H9 (cell line): ENCODE measurements around the gene CORIN. TPM values are rescaled to one million over a fixed set of nuclear protein-coding genes. Genes with fewer than 3 reads are reported as not detected.

Experiments used
- DNase-seq: peaks from one replicate; pipeline ENCODE4 v3.0.0-alpha.2; 2017
- H2AFZ ChIP-seq: one replicate; pipeline ENCODE4 v1.6.1; 2013; ENCODE audit warnings: mild to moderate bottlenecking, low read length, control low read depth, moderate library complexity
- H2AK5ac ChIP-seq: 2 replicates; pipeline ENCODE4 v1.6.1; 2013; ENCODE audit warnings: low read length, control low read depth, mixed read lengths; ENCODE audit not compliant: insufficient read length
- H2BK120ac ChIP-seq: one replicate; pipeline ENCODE4 v1.6.1; 2013; ENCODE audit warnings: low read depth, mild to moderate bottlenecking, low read length, control low read depth, inconsistent platforms; ENCODE audit not compliant: poor library complexity, severe bottlenecking
- H2BK12ac ChIP-seq: 2 replicates; pipeline ENCODE4 v1.6.1; 2013; ENCODE audit warnings: low read length, control low read depth, mixed read lengths, low read depth; ENCODE audit not compliant: insufficient read length
- H2BK15ac ChIP-seq: 2 replicates; pipeline ENCODE4 v1.6.1; 2013; ENCODE audit warnings: low read depth, low read length, control low read depth
- H2BK20ac ChIP-seq: one replicate; pipeline ENCODE4 v1.6.1; 2013; ENCODE audit warnings: low read depth, mild to moderate bottlenecking, low read length, control low read depth, inconsistent platforms; ENCODE audit not compliant: poor library complexity, severe bottlenecking
- H2BK5ac ChIP-seq: 2 replicates; pipeline ENCODE4 v1.6.1; 2013; ENCODE audit warnings: low read length, control low read depth, mixed read lengths; ENCODE audit not compliant: insufficient read length
- H3K14ac ChIP-seq: 2 replicates; pipeline ENCODE4 v1.6.1; 2013; ENCODE audit warnings: low read length, control low read depth; ENCODE audit not compliant: insufficient read depth
- H3K18ac ChIP-seq: 2 replicates; pipeline ENCODE4 v1.6.1; 2013; ENCODE audit warnings: low read depth, mild to moderate bottlenecking, mixed read lengths, low read length, control low read depth; ENCODE audit not compliant: insufficient read length
- H3K23ac ChIP-seq: 2 replicates; pipeline ENCODE4 v1.6.1; 2013; ENCODE audit warnings: low read length, control low read depth, mixed read lengths, low read depth; ENCODE audit not compliant: insufficient read length
- H3K23me2 ChIP-seq: 2 replicates; pipeline ENCODE4 v1.6.1; 2013; ENCODE audit warnings: low read depth, mild to moderate bottlenecking, mixed read lengths, low read length, control low read depth; ENCODE audit not compliant: insufficient read length, poor library complexity, severe bottlenecking
- H3K27ac ChIP-seq: 2 replicates; pipeline ENCODE4 v1.5.1; 2013; ENCODE audit warnings: low read length, control low read depth, mixed read lengths, low read depth; ENCODE audit not compliant: insufficient read length
- H3K27me3 ChIP-seq: 2 replicates; pipeline ENCODE4 v1.6.1; 2013; ENCODE audit warnings: low read length, control low read depth, inconsistent platforms; ENCODE audit not compliant: insufficient read depth
- H3K4ac ChIP-seq: 2 replicates; pipeline ENCODE4 v1.6.1; 2013; ENCODE audit warnings: low read depth, mild to moderate bottlenecking, control low read depth, inconsistent platforms, low read length, moderate library complexity
- H3K4me1 ChIP-seq: 2 replicates; pipeline ENCODE4 v1.6.1; 2013; ENCODE audit warnings: low read length, control low read depth, inconsistent platforms; ENCODE audit not compliant: insufficient read depth
- H3K4me2 ChIP-seq: 2 replicates; pipeline ENCODE4 v1.6.1; 2013; ENCODE audit warnings: low read length, control low read depth, mixed read lengths; ENCODE audit not compliant: insufficient read length, insufficient read depth
- H3K56ac ChIP-seq: 2 replicates; pipeline ENCODE4 v1.6.1; 2013; ENCODE audit warnings: low read depth, mild to moderate bottlenecking, mixed read lengths, low read length, control low read depth; ENCODE audit not compliant: insufficient read length
- H3K79me1 ChIP-seq: 2 replicates; pipeline ENCODE4 v1.6.1; 2013; ENCODE audit warnings: low read depth, mild to moderate bottlenecking, moderate library complexity, low read length, control low read depth, inconsistent platforms; ENCODE audit not compliant: insufficient read depth, poor library complexity, severe bottlenecking
- H3K79me2 ChIP-seq: 2 replicates; pipeline ENCODE4 v1.6.1; 2013; ENCODE audit warnings: low read length, control low read depth, inconsistent platforms; ENCODE audit not compliant: insufficient read depth
- H3K9ac ChIP-seq: 2 replicates; pipeline ENCODE4 v1.6.1; 2013; ENCODE audit warnings: low read length, control low read depth, mixed read lengths; ENCODE audit not compliant: insufficient read length; ENCODE audit errors: extremely low read depth
- H3K9me3 ChIP-seq: one replicate; pipeline ENCODE4 v1.6.1; 2013; ENCODE audit warnings: low read depth, low read length, inconsistent platforms; ENCODE audit not compliant: control insufficient read depth
- H3T11ph ChIP-seq: one replicate; pipeline ENCODE4 v1.6.1; 2013; ENCODE audit warnings: mild to moderate bottlenecking, low read length, control low read depth, inconsistent platforms
- H4K20me1 ChIP-seq: one replicate; pipeline ENCODE4 v1.6.1; 2013; ENCODE audit not compliant: control insufficient read depth, insufficient read length, insufficient read depth
- H4K5ac ChIP-seq: 2 replicates; pipeline ENCODE4 v1.6.1; 2013; ENCODE audit warnings: low read depth, mild to moderate bottlenecking, mixed read lengths, low read length, control low read depth; ENCODE audit not compliant: insufficient read length
- H4K8ac ChIP-seq: replicated peaks from 2 replicates; pipeline ENCODE4 v1.6.1; 2013; ENCODE audit warnings: low read length, control low read depth, mixed read lengths, low read depth; ENCODE audit not compliant: insufficient read length
- H4K91ac ChIP-seq: 2 replicates; pipeline ENCODE4 v1.6.1; 2013; ENCODE audit warnings: low read depth, mild to moderate bottlenecking, moderate library complexity, mixed read lengths, low read length, control low read depth; ENCODE audit not compliant: insufficient read length
- H3K27ac Mint-ChIP-seq, 3 experiments: 2 replicates in 2 of 3; 3 replicates in 1 of 3; pipeline ENCODE4 v1.8.0; 2020 to 2021; ENCODE audit warnings: mixed read lengths in 3 of 3, mild to moderate bottlenecking in 1 of 3, moderate library complexity in 1 of 3
- H3K27me3 Mint-ChIP-seq: 2 replicates; pipeline ENCODE4 v1.8.0; 2021; ENCODE audit warnings: low read depth, mild to moderate bottlenecking, moderate library complexity, mixed read lengths
- H3K36me3 Mint-ChIP-seq, 3 experiments: 2 replicates in 2 of 3; 3 replicates in 1 of 3; pipeline ENCODE4 v1.8.0; 2020 to 2021; ENCODE audit warnings: low read depth in 3 of 3, mixed read lengths in 3 of 3; ENCODE audit not compliant: insufficient read depth in 1 of 3
- H3K4me1 Mint-ChIP-seq, 2 experiments: 2 replicates each; pipeline ENCODE4 v1.8.0; 2020; ENCODE audit warnings: mixed read lengths in 2 of 2
- H3K4me3 Mint-ChIP-seq, 2 experiments: 2 replicates in 1 of 2; 3 replicates in 1 of 2; pipeline ENCODE4 v1.8.0; 2020 to 2021; ENCODE audit warnings: mild to moderate bottlenecking in 2 of 2, mixed read lengths in 2 of 2, moderate library complexity in 1 of 2
- H3K9me3 Mint-ChIP-seq, 2 experiments: 2 replicates in 1 of 2; 3 replicates in 1 of 2; pipeline ENCODE4 v1.8.0; 2020; ENCODE audit warnings: mild to moderate bottlenecking in 2 of 2, mixed read lengths in 2 of 2, moderate library complexity in 1 of 2
- CTCF ChIP-seq: fragments of 200-600 bp; sonication (generic); conservative IDR thresholded peaks from 3 replicates; pipeline ENCODE4 v1.8.0; 2021; ENCODE audit warnings: antibody characterized with exemption, mild to moderate bottlenecking
- total RNA-seq: library from RNA; stranded (reverse); gene quantifications from 2 replicates; pipeline ENCODE4 v1.2.1, GENCODE V29; 2021

CORIN gene
- total RNA-seq, 1 experiment from 2014 or later: 0.39 TPM

- no peak overlapping the region for H2AFZ ChIP-seq
- H3K9me3 ChIP-seq: no peaks in the 10 kb centered on the region
- H4K91ac ChIP-seq: no peak overlapping the region
- no peak for DNase-seq
- no peak overlapping the region for H4K8ac ChIP-seq
- no peak for TF ChIP-seq CTCF
- H2AK5ac ChIP-seq: no peak overlapping the region
- peaks cover 5% of the 10 kb centered on the region in 2 experiments; a peak in 3 of 4 replicates for H3K4me1 Mint-ChIP-seq
- H3K9me3 Mint-ChIP-seq: peaks cover 21 to 26% of the 10 kb centered on the region in 2 experiments
- peaks cover 10 to 18% (median 16%) of the 10 kb centered on the region in 3 experiments; a peak in 5 of 7 replicates for H3K36me3 Mint-ChIP-seq
- no peak overlapping the region for H4K5ac ChIP-seq
- H3K4ac ChIP-seq: no peak overlapping the region
- no peaks in the 10 kb centered on the region for H3K23me2 ChIP-seq
- H3T11ph ChIP-seq: no peak overlapping the region
- no peaks in the 10 kb centered on the region for H3K27me3 ChIP-seq
- no peak overlapping the region for H2BK20ac ChIP-seq
- no peak overlapping the region for H2BK120ac ChIP-seq
- no peak overlapping the region for H3K4me3 Mint-ChIP-seq
- no peaks in the 10 kb centered on the region; the same call in 1 of the 2 replicates for H3K27me3 Mint-ChIP-seq
- no peak overlapping the region for H3K18ac ChIP-seq
- H3K23ac ChIP-seq: no peak overlapping the region
- no peak overlapping the region for H3K27ac ChIP-seq
- no peak overlapping the region for H3K27ac Mint-ChIP-seq
- no peak overlapping the region for H2BK5ac ChIP-seq
- no peak overlapping the region for H3K14ac ChIP-seq
- H3K4me2 ChIP-seq: no peak overlapping the region
- no peak overlapping the region for H2BK12ac ChIP-seq
- H3K9ac ChIP-seq: no peak overlapping the region
- no peaks in the 10 kb centered on the region for H4K20me1 ChIP-seq
- H3K79me1 ChIP-seq: no peaks in the 10 kb centered on the region
- 0 out of 2 replicates have a peak, but pooled peaks cover 2% of the 10 kb centered on the region for H3K4me1 ChIP-seq
- H2BK15ac ChIP-seq: no peak overlapping the region
- no peaks in the 10 kb centered on the region for H3K79me2 ChIP-seq
- H3K56ac ChIP-seq: no peak overlapping the region
Measured at GRCh38 chr4:47640911-47641310, 197.0 kb downstream of the CORIN start.
